HepG2 (cell line): ENCODE results near the gene SKA2. TPM values are rescaled to one million over a fixed set of nuclear protein-coding genes. Genes with fewer than 3 reads are reported as not detected.

Experiments used
- AHDC1 ChIP-seq: sonication (generic); formaldehyde crosslinking; IDR thresholded peaks from 2 replicates; pipeline ENCODE4 v1.5.1; 2020; ENCODE audit warnings: mild to moderate bottlenecking, missing genetic modification reagents, borderline replicate concordance
- EP300 ChIP-seq, 3 experiments: sonication (generic) in 1 of 3; formaldehyde crosslinking in 1 of 3; IDR thresholded peaks; 2 replicates each; pipeline versions ENCODE4 v1.5.1 to v1.6.1; 2011 to 2020; ENCODE audit warnings: low read depth in 2 of 3, low read length in 2 of 3, borderline replicate concordance in 1 of 3, improper control_type of control experiment in 1 of 3, mild to moderate bottlenecking in 1 of 3, missing genetic modification reagents in 1 of 3, moderate library complexity in 1 of 3
- MIXL1 ChIP-seq: IDR thresholded peaks from 2 replicates; pipeline ENCODE4 v1.6.1; 2016
- RARA ChIP-seq: IDR thresholded peaks from 2 replicates; pipeline ENCODE4 v1.6.1; 2016; ENCODE audit warnings: missing genetic modification reagents, missing compliant biosample characterization
- SRSF1 ChIP-seq: fragments of 200-400 bp; formaldehyde crosslinking; optimal IDR thresholded peaks from 2 replicates; pipeline ENCODE3; 2017; ENCODE audit warnings: mild to moderate bottlenecking, low read depth, low read length, moderate library complexity
- THAP11 ChIP-seq: IDR thresholded peaks from 2 replicates; pipeline ENCODE4 v1.6.1; 2016; ENCODE audit warnings: missing biosample characterization, missing genetic modification reagents
- ZBTB1 ChIP-seq: sonication (generic); formaldehyde crosslinking; IDR thresholded peaks from 2 replicates; pipeline ENCODE4 v1.4.0; 2020; ENCODE audit warnings: missing genetic modification reagents, borderline replicate concordance
- ZFP37 ChIP-seq: sonication (generic); formaldehyde crosslinking; IDR thresholded peaks from 2 replicates; pipeline ENCODE4 v1.4.0; 2020; ENCODE audit warnings: missing genetic modification reagents, borderline replicate concordance
- ZNF12 ChIP-seq: sonication (generic); formaldehyde crosslinking; IDR thresholded peaks from 2 replicates; pipeline ENCODE4 v1.5.0; 2020; ENCODE audit warnings: missing genetic modification reagents
- ZNF256 ChIP-seq: sonication (generic); formaldehyde crosslinking; conservative IDR thresholded peaks from 2 replicates; pipeline ENCODE4 v1.4.0; 2020; ENCODE audit warnings: missing genetic modification reagents
- ZNF3 ChIP-seq: IDR thresholded peaks from 2 replicates; pipeline ENCODE4 v1.7.0; 2017; ENCODE audit warnings: inconsistent platforms
- ZSCAN20 ChIP-seq: sonication (generic); formaldehyde crosslinking; IDR thresholded peaks from 2 replicates; pipeline ENCODE4 v1.4.0; 2020; ENCODE audit warnings: missing genetic modification reagents, mild to moderate bottlenecking, borderline replicate concordance
- polyA plus RNA-seq, 8 experiments: library from polyadenylated mRNA; depleted of rRNA in 3 of 8; stranded (reverse) in 7 of 8; unstranded in 1 of 8; fragments of >200 nt; fragmentation: Illumina TruSeq in 4 of 8; extraction: Trizol in 4 of 8; gene quantifications; 2 replicates each; pipeline versions ENCODE4 v1.2.1 to v1.2.3, GENCODE V29; 2011 to 2016; ENCODE audit warnings: low read depth in 4 of 8, missing spikeins in 1 of 8, mixed read lengths in 1 of 8; ENCODE audit not compliant: insufficient read depth in 1 of 8
- total RNA-seq, 5 experiments: library from RNA; depleted of rRNA; stranded (reverse); fragments of >200 nt; fragmentation: Illumina TruSeq; extraction: Trizol; gene quantifications; 2 replicates each; pipeline ENCODE4 v1.2.3, GENCODE V29; 2016; ENCODE audit warnings: low read depth in 1 of 5
- TF ChIP-seq, protein P1 (sequence below): sonication (generic); formaldehyde crosslinking; IDR thresholded peaks from 2 replicates; pipeline ENCODE4 v1.4.0; 2020; ENCODE audit warnings: missing genetic modification reagents
- TF ChIP-seq, protein P2 (sequence below): IDR thresholded peaks from 2 replicates; pipeline ENCODE4 v1.6.1; 2016; ENCODE audit warnings: missing biosample characterization, missing genetic modification reagents, low read depth
- TF ChIP-seq, protein P3 (sequence below): sonication (generic); formaldehyde crosslinking; IDR thresholded peaks from 2 replicates; pipeline ENCODE4 v1.5.0; 2020; ENCODE audit warnings: mild to moderate bottlenecking, missing genetic modification reagents
- TF ChIP-seq, protein P4 (sequence below): sonication (generic); formaldehyde crosslinking; IDR thresholded peaks from 2 replicates; pipeline ENCODE4 v1.4.0; 2020; ENCODE audit warnings: missing genetic modification reagents

Gene SKA2
- total and polyA plus RNA-seq, 2 of the 13 experiments (the other 11 are each of a cell fraction or from before 2014, with no cell fraction given): 18.6 to 91.8 TPM

DNA sequence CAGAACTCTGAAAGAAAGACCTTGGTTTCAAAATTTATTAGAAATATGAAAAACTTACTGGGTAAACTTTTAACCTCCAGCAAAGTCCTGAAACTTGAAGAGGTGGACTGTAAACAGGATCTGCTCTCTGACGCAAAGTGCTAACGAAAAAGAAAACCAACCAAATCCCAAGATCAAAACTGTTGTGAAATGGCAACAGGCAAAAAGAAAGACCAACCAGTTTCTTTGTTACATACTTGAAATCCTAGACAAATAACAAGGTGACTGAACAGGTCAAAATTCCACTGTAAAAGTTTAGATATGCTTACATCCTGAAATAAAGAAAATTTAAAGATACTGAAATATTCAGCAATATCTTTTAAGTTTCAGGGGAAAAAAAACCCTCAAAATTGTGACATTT lies 92.5 kb downstream of the SKA2 start (continued):
- TF ChIP-seq, protein P1, sequence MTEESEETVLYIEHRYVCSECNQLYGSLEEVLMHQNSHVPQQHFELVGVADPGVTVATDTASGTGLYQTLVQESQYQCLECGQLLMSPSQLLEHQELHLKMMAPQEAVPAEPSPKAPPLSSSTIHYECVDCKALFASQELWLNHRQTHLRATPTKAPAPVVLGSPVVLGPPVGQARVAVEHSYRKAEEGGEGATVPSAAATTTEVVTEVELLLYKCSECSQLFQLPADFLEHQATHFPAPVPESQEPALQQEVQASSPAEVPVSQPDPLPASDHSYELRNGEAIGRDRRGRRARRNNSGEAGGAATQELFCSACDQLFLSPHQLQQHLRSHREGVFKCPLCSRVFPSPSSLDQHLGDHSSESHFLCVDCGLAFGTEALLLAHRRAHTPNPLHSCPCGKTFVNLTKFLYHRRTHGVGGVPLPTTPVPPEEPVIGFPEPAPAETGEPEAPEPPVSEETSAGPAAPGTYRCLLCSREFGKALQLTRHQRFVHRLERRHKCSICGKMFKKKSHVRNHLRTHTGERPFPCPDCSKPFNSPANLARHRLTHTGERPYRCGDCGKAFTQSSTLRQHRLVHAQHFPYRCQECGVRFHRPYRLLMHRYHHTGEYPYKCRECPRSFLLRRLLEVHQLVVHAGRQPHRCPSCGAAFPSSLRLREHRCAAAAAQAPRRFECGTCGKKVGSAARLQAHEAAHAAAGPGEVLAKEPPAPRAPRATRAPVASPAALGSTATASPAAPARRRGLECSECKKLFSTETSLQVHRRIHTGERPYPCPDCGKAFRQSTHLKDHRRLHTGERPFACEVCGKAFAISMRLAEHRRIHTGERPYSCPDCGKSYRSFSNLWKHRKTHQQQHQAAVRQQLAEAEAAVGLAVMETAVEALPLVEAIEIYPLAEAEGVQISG (CRISPR knock-in tag): no peak
- TF ChIP-seq ZBTB1: no peak
- TF ChIP-seq ZNF256 (CRISPR knock-in tag): no peak
- no peak for TF ChIP-seq SRSF1
- no peak for TF ChIP-seq ZNF12 (CRISPR knock-in tag)
- TF ChIP-seq ZNF3 (CRISPR knock-in tag): no peak
- TF ChIP-seq, protein P2, sequence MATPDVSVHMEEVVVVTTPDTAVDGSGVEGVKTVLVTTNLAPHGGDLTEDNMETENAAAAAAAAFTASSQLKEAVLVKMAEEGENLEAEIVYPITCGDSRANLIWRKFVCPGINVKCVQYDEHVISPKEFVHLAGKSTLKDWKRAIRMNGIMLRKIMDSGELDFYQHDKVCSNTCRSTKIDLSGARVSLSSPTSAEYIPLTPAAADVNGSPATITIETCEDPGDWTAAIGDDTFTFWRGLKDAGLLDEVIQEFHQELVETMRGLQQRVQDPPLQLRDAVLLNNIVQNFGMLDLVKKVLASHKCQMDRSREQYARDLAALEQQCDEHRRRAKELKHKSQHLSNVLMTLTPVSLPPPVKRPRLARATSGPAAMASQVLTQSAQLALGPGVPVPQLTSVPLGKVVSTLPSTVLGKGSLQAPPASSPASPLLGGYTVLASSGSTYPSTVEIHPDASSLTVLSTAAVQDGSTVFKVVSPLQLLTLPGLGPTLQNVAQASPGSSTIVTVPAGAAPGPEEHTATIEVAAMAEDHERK (CRISPR knock-in tag): no peak
- no peak for TF ChIP-seq ZSCAN20 (CRISPR knock-in tag)
- TF ChIP-seq RARA (CRISPR knock-in tag): peak; percentile 48
- TF ChIP-seq EP300 (IDR thresholded peaks at IDR 0.05; ENCODE audit: low read depth in 2 of 2, low read length in 2 of 2): peak in 1 of 2 experiments; percentile 48; a peak in 1 of 4 replicates
- no peak for TF ChIP-seq EP300 (CRISPR knock-in tag; IDR thresholded peaks at IDR 0.05; ENCODE audit: borderline replicate concordance)
- TF ChIP-seq ZFP37 (CRISPR knock-in tag): no peak
- TF ChIP-seq THAP11 (CRISPR knock-in tag): no peak
- TF ChIP-seq AHDC1 (CRISPR knock-in tag): no peak
- TF ChIP-seq MIXL1 (CRISPR knock-in tag): no peak
- TF ChIP-seq, protein P3, sequence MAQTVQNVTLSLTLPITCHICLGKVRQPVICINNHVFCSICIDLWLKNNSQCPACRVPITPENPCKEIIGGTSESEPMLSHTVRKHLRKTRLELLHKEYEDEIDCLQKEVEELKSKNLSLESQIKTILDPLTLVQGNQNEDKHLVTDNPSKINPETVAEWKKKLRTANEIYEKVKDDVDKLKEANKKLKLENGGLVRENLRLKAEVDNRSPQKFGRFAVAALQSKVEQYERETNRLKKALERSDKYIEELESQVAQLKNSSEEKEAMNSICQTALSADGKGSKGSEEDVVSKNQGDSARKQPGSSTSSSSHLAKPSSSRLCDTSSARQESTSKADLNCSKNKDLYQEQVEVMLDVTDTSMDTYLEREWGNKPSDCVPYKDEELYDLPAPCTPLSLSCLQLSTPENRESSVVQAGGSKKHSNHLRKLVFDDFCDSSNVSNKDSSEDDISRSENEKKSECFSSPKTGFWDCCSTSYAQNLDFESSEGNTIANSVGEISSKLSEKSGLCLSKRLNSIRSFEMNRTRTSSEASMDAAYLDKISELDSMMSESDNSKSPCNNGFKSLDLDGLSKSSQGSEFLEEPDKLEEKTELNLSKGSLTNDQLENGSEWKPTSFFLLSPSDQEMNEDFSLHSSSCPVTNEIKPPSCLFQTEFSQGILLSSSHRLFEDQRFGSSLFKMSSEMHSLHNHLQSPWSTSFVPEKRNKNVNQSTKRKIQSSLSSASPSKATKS (CRISPR knock-in tag): no peak
- TF ChIP-seq, protein P4, sequence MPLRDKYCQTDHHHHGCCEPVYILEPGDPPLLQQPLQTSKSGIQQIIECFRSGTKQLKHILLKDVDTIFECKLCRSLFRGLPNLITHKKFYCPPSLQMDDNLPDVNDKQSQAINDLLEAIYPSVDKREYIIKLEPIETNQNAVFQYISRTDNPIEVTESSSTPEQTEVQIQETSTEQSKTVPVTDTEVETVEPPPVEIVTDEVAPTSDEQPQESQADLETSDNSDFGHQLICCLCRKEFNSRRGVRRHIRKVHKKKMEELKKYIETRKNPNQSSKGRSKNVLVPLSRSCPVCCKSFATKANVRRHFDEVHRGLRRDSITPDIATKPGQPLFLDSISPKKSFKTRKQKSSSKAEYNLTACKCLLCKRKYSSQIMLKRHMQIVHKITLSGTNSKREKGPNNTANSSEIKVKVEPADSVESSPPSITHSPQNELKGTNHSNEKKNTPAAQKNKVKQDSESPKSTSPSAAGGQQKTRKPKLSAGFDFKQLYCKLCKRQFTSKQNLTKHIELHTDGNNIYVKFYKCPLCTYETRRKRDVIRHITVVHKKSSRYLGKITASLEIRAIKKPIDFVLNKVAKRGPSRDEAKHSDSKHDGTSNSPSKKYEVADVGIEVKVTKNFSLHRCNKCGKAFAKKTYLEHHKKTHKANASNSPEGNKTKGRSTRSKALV (CRISPR knock-in tag): no peak
